IgD-negative memory B cell (primary cell): Measurements from ENCODE around the gene AKAP6. TPM values are rescaled to one million over a fixed set of nuclear protein-coding genes. Genes with fewer than 3 reads are reported as not detected.

Experiments
- H3K27ac Mint-ChIP-seq, 3 donors: one replicate each; pipeline ENCODE4 v1.8.0; 2020 to 2022; ENCODE audit warnings: mild to moderate bottlenecking in 3 of 3, mixed read lengths in 3 of 3, moderate library complexity in 1 of 3
- H3K27me3 Mint-ChIP-seq: one replicate; pipeline ENCODE4 v1.8.0; 2021; ENCODE audit warnings: mixed read lengths
- H3K36me3 Mint-ChIP-seq: one replicate; pipeline ENCODE4 v1.8.0; 2020; ENCODE audit warnings: mild to moderate bottlenecking, mixed read lengths
- H3K4me1 Mint-ChIP-seq, 3 donors: one replicate each; pipeline ENCODE4 v1.8.0; 2020 to 2022; ENCODE audit warnings: mixed read lengths in 3 of 3, mild to moderate bottlenecking in 1 of 3
- H3K4me3 Mint-ChIP-seq, 4 donors: one replicate each; pipeline ENCODE4 v1.8.0; 2020 to 2022; ENCODE audit warnings: mild to moderate bottlenecking in 4 of 4, mixed read lengths in 4 of 4, moderate library complexity in 3 of 4
- H3K9me3 Mint-ChIP-seq, 3 donors: one replicate each; pipeline ENCODE4 v1.8.0; 2020 to 2021; ENCODE audit warnings: mixed read lengths in 3 of 3, mild to moderate bottlenecking in 1 of 3
- polyA plus RNA-seq: library from polyadenylated mRNA; unstranded; fragments of 300-500 nt; fragmentation: Illumina TruSeq; gene quantifications from one replicate; pipeline ENCODE4 v1.2.3, GENCODE V29; 2021

The AKAP6 gene
- polyA plus RNA-seq, 1 donor from 2014 or later = 1.9 TPM

DNA sequence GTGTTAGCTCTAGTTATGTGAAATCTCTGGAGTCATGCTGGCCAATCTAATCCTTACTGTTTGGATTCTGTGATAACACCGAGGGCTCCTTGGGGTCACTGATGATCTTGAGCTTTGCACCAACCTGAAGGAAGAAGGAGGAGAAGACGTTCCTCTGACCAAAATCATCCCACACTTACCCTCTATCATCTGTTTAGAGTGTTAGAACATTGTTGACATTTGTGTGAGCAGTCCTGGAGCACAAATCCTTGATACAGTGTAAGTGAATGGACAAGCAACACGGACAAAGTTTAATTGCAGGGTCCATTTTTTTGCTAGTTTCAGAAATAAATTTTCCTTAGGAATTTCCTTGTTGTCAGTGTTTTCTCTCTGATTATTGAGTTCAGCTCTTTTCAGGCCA, 181.7 kb downstream of the AKAP6 start:
- no peak overlapping the region for H3K4me3 Mint-ChIP-seq
- no peaks in the 10 kb centered on the region for H3K27me3 Mint-ChIP-seq
- no peaks in the 10 kb centered on the region for H3K4me1 Mint-ChIP-seq
- H3K27ac Mint-ChIP-seq = no peak overlapping the region
- no peaks in the 10 kb centered on the region for H3K36me3 Mint-ChIP-seq
- H3K9me3 Mint-ChIP-seq = no peaks in the 10 kb centered on the region

DNA sequence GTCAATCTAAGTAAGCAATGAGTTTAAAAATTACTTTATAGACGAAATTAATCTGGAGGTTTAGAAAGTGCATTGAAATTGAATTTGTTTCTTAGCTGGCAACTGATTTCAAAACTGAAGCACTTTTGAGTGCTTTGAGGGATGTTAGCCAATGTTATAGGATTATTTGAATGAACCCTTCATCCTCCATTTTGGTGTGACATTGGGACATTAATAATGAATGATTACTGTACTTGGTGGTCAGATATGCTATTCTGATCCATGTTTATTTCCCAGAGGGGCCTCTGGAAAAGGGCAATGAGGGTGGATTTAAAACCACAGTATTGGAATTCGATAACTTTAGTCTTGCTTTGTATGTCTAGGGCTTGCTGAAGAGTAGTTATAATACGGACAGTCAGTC, 183.2 kb downstream of the AKAP6 start:
- H3K4me3 Mint-ChIP-seq = no peak overlapping the region

DNA sequence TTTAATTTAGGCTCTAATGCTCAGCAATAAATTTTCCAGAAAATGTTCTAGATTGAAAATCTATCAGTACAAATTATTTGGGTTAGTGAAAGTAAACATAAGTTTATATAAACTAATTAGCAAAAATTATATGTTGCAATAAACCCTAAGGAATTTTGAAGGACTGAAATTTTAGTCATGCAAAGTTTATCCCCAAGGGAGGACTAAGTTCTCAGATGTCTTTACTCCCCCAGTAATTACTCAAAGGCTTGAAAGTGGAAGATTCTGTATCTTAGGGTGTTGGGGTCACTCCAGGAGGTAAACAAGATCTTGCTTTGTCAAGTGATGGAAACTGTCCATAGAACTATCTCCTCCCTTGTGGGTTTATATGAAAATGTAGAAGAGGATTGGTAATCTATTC, 183.7 kb downstream of the AKAP6 start:
- Mint-ChIP-seq H3K4me3 (no peak overlapping the region), H3K9me3 (no peaks in the 10 kb centered on the region), H3K36me3 (no peaks in the 10 kb centered on the region), H3K4me1 (no peaks in the 10 kb centered on the region), H3K27me3 (no peaks in the 10 kb centered on the region), H3K27ac (no peak overlapping the region)

More for the DNA sequence above, 183.2 kb downstream of the AKAP6 start:
- no peaks in the 10 kb centered on the region for H3K4me1 Mint-ChIP-seq
- no peak overlapping the region for H3K27ac Mint-ChIP-seq
- no peaks in the 10 kb centered on the region for H3K9me3 Mint-ChIP-seq
- no peaks in the 10 kb centered on the region for H3K36me3 Mint-ChIP-seq
- H3K27me3 Mint-ChIP-seq = no peaks in the 10 kb centered on the region

DNA sequence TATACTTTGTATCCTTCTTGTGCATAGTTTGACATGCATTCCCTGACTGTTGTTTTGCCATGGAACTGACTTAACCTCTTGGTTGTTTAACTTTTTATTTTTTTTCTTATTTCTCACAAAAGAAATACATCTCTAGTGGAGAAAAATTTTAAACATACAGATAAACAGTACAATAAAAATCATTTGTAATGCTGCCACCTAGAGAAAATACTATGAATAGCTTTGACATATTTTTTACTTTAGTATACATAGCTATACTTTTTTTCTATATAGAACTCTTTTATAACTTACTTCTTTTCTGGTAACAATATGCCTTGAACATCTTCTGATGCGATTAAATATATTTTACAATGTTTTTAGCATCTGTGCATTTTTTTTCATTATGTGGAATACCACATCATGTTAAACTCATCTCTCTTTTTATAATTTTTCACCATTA, 184.5 kb downstream of the AKAP6 start:
- Mint-ChIP-seq H3K27me3 (no peaks in the 10 kb centered on the region), H3K36me3 (no peaks in the 10 kb centered on the region), H3K4me1 (no peaks in the 10 kb centered on the region), H3K4me3 (no peak overlapping the region), H3K9me3 (no peaks in the 10 kb centered on the region), H3K27ac (no peak overlapping the region)

DNA sequence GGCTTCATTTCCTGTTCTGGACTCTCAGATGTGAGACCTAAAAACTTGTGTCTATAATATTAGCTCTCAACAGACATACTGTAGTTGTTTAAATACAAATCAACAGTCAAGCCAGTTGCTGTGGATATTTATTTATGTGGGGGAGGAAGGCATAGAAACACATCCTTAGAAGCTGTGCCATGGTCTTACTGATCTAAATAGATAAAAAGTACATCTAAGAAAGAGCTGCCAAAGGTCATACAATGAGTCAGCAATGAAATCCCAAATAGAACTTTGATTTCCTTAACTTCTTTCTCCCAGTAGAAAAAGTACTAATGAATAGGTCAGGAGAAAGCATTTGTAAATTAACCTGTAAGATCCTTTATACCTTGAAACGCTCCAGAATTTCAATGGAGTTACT, 185.1 kb downstream of the AKAP6 start:
- H3K9me3 Mint-ChIP-seq = peaks cover 0 to 2% (median 0%) of the 10 kb centered on the region in 3 donors
- no peaks in the 10 kb centered on the region for H3K27me3 Mint-ChIP-seq
- H3K36me3 Mint-ChIP-seq = no peaks in the 10 kb centered on the region
- no peak overlapping the region for H3K4me3 Mint-ChIP-seq
- H3K27ac Mint-ChIP-seq = no peak overlapping the region
- no peaks in the 10 kb centered on the region for H3K4me1 Mint-ChIP-seq

- H3K27me3 Mint-ChIP-seq = no peaks in the 10 kb centered on the region
Measured at GRCh38 chr14:32514681-32515080, 185.6 kb downstream of the AKAP6 start.

GRCh38 chr14:32524609-32525375, 195.7 kb downstream of the AKAP6 start:
- peaks cover 0 to 2% (median 0%) of the 10 kb centered on the region in 3 donors for H3K9me3 Mint-ChIP-seq
- H3K4me1 Mint-ChIP-seq = no peaks in the 10 kb centered on the region
- H3K27me3 Mint-ChIP-seq = peaks cover 2% of the 10 kb centered on the region
- H3K27ac Mint-ChIP-seq = no peak overlapping the region
- H3K4me3 Mint-ChIP-seq = no peak overlapping the region
- no peaks in the 10 kb centered on the region for H3K36me3 Mint-ChIP-seq

More at GRCh38 chr14:32514681-32515080, 185.6 kb downstream of the AKAP6 start:
- H3K27ac Mint-ChIP-seq = no peak overlapping the region
- H3K4me3 Mint-ChIP-seq = no peak overlapping the region
- no peaks in the 10 kb centered on the region for H3K4me1 Mint-ChIP-seq
- H3K36me3 Mint-ChIP-seq = no peaks in the 10 kb centered on the region
- H3K9me3 Mint-ChIP-seq = peaks cover 0 to 2% (median 0%) of the 10 kb centered on the region in 3 donors

DNA sequence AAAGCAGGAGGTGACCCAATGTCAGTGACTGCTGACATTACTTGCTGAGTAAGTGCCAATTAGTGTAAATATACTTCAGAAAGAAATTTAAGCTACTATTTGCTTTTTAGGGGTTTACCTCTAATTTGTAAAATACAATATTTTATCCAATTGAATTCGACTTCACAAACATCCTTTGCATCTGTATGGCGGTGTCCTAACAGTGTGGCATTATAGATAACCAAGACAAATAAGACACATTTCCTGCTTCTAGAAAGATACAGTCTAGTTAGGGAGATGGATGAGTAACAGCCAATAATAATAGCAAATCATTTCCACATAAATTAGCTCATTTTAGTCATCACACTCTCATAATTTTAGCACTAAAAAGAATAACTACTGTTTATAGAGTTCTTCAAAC, 196.5 kb downstream of the AKAP6 start:
- Mint-ChIP-seq H3K27me3 (peaks cover 2% of the 10 kb centered on the region), H3K9me3 (no peaks in the 10 kb centered on the region), H3K36me3 (no peaks in the 10 kb centered on the region), H3K4me1 (no peaks in the 10 kb centered on the region), H3K4me3 (no peak overlapping the region), H3K27ac (no peak overlapping the region)

- H3K27ac Mint-ChIP-seq = no peak overlapping the region
- H3K4me3 Mint-ChIP-seq = no peak overlapping the region
- peaks cover 0 to 2% (median 0%) of the 10 kb centered on the region in 3 donors for H3K4me1 Mint-ChIP-seq
- no peaks in the 10 kb centered on the region for H3K9me3 Mint-ChIP-seq
- H3K27me3 Mint-ChIP-seq = peaks cover 2% of the 10 kb centered on the region
- no peaks in the 10 kb centered on the region for H3K36me3 Mint-ChIP-seq
Measured at GRCh38 chr14:32530800-32531199, 201.7 kb downstream of the AKAP6 start.

DNA sequence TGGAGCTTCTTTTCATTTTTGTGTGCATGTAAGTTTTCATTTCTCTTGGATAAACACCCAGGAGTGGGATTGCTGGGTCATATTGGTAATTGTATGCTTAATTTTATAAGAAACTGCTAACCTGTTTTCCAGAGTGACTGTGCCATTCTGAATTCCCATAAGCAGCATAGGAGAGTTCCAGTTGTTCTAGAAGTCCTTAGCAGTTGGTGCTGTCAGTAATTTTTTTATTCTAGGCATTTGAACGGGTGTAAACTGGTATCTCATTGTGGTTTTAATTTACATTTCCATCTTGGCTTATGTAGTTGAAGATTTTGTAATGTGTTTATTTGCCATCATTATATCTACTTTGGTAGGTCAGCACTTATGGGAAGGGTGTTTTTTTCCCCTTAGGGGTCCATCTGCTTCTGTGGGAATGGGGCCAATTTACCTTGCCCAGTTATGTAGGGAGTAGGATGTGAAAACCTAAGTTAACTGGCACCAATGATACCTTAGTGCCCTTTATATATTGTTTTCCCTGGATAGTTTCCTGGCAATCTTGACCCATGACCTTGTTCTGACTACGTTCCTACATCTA, 202.9 kb downstream of the AKAP6 start:
- H3K36me3 Mint-ChIP-seq = no peaks in the 10 kb centered on the region
- H3K27me3 Mint-ChIP-seq = peaks cover 2% of the 10 kb centered on the region
- no peak overlapping the region for H3K27ac Mint-ChIP-seq
- no peak overlapping the region for H3K4me3 Mint-ChIP-seq
- peaks cover 0 to 2% (median 0%) of the 10 kb centered on the region in 3 donors for H3K4me1 Mint-ChIP-seq
- H3K9me3 Mint-ChIP-seq = no peaks in the 10 kb centered on the region

- H3K9me3 Mint-ChIP-seq = no peaks in the 10 kb centered on the region
- H3K36me3 Mint-ChIP-seq = no peaks in the 10 kb centered on the region
- peaks cover 0 to 2% (median 0%) of the 10 kb centered on the region in 3 donors for H3K4me1 Mint-ChIP-seq
- H3K27ac Mint-ChIP-seq = no peak overlapping the region
- no peak overlapping the region for H3K4me3 Mint-ChIP-seq
- peaks cover 2% of the 10 kb centered on the region for H3K27me3 Mint-ChIP-seq
Measured at GRCh38 chr14:32534145-32534544, 205.0 kb downstream of the AKAP6 start.

DNA sequence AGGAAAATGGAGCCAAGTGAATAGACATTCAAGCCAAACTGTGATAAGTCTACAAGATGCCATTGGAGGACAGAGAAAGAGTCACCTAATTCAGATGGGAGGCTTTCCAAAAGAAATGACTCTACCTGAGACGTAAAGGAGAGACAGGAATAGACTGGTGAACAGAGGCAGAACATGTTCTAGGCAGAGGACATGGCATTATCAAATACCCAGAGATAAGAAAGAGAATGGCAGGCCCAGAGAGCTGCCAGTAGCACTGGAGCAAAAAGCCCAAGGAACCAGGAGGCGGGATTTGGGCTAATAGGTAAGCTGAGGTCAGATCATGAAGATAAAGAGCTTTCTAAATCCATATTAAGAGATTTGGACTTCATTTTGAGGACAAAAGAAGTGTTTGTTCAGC, 207.1 kb downstream of the AKAP6 start:
- Mint-ChIP-seq H3K27me3 (peaks cover 1% of the 10 kb centered on the region), H3K27ac (no peak overlapping the region), H3K4me3 (no peak overlapping the region), H3K36me3 (no peaks in the 10 kb centered on the region), H3K4me1 (peaks cover 0 to 2% (median 0%) of the 10 kb centered on the region in 3 donors), H3K9me3 (no peaks in the 10 kb centered on the region)

DNA sequence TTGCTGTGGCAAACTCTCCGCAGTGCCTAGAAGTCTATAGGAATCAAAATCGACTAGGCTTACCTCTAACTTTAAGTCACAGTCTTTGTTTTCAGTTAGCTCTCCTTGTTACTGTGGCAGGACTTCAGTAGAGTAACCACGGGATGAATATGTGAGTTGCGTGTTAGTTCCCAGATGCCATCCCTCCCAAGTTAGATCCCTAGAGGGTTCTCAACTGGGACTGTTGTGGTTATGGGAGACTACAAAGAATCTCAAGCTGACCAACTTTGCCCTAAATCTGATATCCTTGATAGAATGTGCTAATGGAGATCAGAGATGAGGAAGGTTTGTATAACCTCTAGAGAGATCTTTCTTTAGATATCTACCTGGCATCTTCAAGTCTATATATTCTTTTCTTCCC, 208.1 kb downstream of the AKAP6 start:
- peaks cover 1% of the 10 kb centered on the region for H3K27me3 Mint-ChIP-seq
- H3K4me1 Mint-ChIP-seq = peaks cover 0 to 2% (median 0%) of the 10 kb centered on the region in 3 donors
- no peak overlapping the region for H3K4me3 Mint-ChIP-seq
- H3K9me3 Mint-ChIP-seq = no peaks in the 10 kb centered on the region
- no peak overlapping the region for H3K27ac Mint-ChIP-seq
- no peaks in the 10 kb centered on the region for H3K36me3 Mint-ChIP-seq

DNA sequence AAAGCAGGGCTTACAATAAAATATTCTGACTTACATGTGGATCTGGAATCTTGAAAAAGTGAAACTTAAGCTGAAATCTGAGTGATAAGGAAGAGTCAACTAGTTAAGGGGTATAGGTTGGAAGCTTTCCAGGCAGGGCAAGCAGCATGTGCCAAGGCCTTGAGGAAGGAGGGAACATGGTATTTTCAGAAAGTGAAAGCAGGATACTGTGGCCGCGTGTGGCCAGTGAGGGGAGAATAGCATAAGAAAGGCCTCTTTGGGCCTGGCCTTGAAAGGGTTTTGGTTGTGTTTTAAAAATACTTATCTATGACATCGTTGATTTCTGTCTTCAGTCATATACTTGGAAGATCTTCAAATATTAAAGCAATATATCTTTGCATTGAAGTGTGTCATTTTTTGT, 213.4 kb downstream of the AKAP6 start:
- Mint-ChIP-seq H3K4me1 (no peaks in the 10 kb centered on the region), H3K27ac (no peak overlapping the region), H3K36me3 (no peaks in the 10 kb centered on the region), H3K4me3 (no peak overlapping the region), H3K9me3 (no peaks in the 10 kb centered on the region), H3K27me3 (peaks cover 1% of the 10 kb centered on the region)

GRCh38 chr14:32545095-32545494, 216.0 kb downstream of the AKAP6 start:
- H3K27ac Mint-ChIP-seq = no peak overlapping the region

More at GRCh38 chr14:32545095-32545494, 216.0 kb downstream of the AKAP6 start:
- Mint-ChIP-seq H3K9me3 (no peaks in the 10 kb centered on the region), H3K4me1 (no peaks in the 10 kb centered on the region), H3K4me3 (no peak overlapping the region), H3K36me3 (peaks cover 1% of the 10 kb centered on the region), H3K27me3 (peaks cover 1% of the 10 kb centered on the region)
